ENCODE results near the gene RGS3. TPM values are rescaled to one million over a fixed set of nuclear protein-coding genes. Genes with fewer than 3 reads are reported as not detected.

RGS3 gene
- total and polyA plus RNA-seq, 2 of the 13 experiments (the other 11 are each of a cell fraction or from before 2014, with no cell fraction given) = 17.1 to 28.8 TPM

DNA sequence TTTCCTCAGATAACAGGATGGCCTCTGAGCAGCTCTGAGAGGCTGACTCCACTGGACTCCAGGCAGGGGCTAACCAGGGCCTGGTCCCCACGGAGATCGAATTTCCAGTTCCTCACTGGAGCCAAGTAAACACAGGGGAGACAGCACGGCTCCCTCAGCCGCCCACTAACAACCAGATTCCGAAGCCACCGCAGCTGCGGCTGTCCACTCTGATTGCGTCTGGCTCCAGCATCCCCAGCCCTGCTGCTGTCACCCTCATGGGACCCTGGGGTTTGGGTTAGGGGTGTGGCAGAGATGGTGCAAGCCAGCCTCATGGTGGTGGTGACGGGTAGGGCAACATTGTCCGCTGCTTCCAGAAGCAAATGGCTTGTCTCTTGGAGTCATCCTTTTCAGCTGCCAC lies 172.6 kb downstream of the RGS3 start (continued):
- TF ChIP-seq, protein P1, sequence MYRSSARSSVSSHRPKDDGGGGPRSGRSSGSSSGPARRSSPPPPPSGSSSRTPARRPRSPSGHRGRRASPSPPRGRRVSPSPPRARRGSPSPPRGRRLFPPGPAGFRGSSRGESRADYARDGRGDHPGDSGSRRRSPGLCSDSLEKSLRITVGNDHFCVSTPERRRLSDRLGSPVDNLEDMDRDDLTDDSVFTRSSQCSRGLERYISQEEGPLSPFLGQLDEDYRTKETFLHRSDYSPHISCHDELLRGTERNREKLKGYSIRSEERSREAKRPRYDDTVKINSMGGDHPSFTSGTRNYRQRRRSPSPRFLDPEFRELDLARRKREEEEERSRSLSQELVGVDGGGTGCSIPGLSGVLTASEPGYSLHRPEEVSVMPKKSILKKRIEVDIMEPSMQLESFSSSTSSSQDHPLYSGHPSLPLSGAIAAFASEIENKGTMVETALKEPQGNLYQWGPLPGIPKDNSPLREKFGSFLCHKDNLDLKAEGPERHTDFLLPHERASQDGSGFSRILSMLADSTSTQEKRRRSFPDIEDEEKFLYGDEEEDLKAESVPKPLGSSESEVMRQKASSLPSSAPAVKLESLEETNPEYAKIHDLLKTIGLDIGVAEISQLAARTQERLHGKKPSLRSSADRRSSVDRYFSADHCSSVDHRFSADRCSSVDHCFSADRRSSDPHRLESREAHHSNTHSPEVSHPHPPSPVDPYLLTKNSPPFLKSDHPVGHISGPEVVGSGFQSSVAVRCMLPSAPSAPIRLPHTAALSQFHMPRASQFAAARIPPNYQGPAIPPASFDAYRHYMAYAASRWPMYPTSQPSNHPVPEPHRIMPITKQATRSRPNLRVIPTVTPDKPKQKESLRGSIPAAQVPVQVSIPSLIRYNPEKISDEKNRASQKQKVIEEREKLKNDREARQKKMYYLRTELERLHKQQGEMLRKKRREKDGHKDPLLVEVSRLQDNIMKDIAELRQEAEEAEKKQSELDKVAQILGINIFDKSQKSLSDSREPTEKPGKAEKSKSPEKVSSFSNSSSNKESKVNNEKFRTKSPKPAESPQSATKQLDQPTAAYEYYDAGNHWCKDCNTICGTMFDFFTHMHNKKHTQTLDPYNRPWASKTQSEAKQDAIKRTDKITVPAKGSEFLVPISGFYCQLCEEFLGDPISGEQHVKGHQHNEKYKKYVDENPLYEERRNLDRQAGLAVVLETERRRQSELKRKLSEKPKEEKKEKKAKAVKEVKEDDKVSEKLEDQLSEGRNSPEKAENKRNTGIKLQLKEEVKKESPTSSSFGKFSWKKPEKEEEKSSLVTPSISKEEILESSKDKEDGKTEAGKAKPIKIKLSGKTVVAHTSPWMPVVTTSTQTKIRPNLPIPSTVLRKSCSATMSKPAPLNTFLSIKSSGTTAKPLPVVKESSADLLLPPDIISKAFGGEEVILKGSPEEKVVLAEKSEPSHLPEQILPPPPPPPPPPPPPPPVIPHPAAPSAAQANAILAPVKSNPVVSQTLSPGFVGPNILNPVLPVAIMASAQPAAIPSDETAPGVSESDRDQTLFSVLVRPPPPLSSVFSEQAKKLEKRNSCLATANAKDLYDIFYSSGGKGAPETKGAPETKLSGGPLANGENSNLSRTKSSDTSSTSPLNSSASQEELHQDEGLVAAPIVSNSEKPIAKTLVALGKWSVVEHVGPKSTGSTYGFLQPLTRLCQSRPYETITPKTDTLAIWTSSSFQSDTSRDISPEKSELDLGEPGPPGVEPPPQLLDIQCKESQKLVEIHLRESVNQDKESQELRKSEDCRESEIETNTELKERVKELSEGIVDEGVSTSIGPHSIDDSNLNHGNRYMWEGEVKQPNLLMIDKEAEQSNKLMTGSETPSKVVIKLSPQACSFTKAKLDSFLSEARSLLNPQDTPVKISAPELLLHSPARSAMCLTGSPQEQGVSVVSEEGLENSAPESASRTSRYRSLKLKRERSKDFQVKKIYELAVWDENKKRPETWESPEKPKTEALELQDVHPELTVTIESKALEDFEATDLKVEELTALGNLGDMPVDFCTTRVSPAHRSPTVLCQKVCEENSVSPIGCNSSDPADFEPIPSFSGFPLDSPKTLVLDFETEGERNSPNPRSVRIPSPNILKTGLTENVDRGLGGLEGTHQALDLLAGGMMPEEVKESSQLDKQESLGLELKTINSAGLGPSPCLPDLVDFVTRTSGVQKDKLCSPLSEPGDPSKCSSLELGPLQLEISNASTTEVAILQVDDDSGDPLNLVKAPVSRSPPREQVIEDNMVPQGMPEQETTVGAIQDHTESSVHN (CRISPR knock-in tag; IDR thresholded peaks at IDR 0.05) = no peak
- TF ChIP-seq PAXIP1 (CRISPR knock-in tag; conservative IDR thresholded peaks at IDR 0.05) (0 out of 2 replicates have a peak, but pooled peaks have one; percentile 17), SKIL (CRISPR knock-in tag; IDR thresholded peaks at IDR 0.05; ENCODE audit: borderline replicate concordance) (no peak), THAP8 (CRISPR knock-in tag; IDR thresholded peaks at IDR 0.05; ENCODE audit: borderline replicate concordance) (no peak), PRDM4 (CRISPR knock-in tag; IDR thresholded peaks at IDR 0.05; ENCODE audit: borderline replicate concordance) (no peak), CREM (IDR thresholded peaks at IDR 0.05) (no peak), CREM (CRISPR knock-in tag; IDR thresholded peaks at IDR 0.05) (no peak), SIX1 (CRISPR knock-in tag; IDR thresholded peaks at IDR 0.05; ENCODE audit: borderline replicate concordance) (peak; percentile 93), HDAC2 (CRISPR knock-in tag; IDR thresholded peaks at IDR 0.05) (no peak)
- TF ChIP-seq, protein P2, sequence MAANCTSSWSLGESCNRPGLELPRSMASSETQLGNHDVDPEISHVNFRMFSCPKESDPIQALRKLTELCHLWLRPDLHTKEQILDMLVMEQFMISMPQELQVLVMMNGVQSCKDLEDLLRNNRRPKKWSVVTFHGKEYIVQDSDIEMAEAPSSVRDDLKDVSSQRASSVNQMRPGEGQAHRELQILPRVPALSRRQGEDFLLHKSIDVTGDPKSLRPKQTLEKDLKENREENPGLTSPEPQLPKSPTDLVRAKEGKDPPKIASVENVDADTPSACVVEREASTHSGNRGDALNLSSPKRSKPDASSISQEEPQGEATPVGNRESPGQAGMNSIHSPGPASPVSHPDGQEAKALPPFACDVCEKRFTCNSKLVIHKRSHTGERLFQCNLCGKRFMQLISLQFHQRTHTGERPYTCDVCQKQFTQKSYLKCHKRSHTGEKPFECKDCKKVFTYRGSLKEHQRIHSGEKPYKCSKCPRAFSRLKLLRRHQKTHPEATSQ (CRISPR knock-in tag; IDR thresholded peaks at IDR 0.05; ENCODE audit: borderline replicate concordance) = no peak
